Stimulated activated CD4-positive, alpha-beta T cell treated with anti-CD3 and anti-CD28 coated beads, TNF-alpha, amount 100 ng/mL, for 48 hours (primary cell): ENCODE data around the gene RINT1.
"Not testable (repeated sequence)": the region's sequence is repeated elsewhere in the genome, so short reads cannot be mapped to it uniquely, and the experiment has no call there.

Source experiments
- DNase-seq, 3 donors: peaks; one replicate each; pipeline ENCODE4 v3.0.0-alpha.2; 2020; ENCODE audit warnings: low read depth in 3 of 3

The RINT1 gene

GRCh38 chr7:105531792-105532671 is at the start of gene RINT1:
RINT1 (plus strand) TSS chr7:105532201; CDS start chr7:105532316, 115 bp downstream.
- peak; percentile 80 to 91 (median 86) for DNase-seq

- no peak for DNase-seq
Measured at GRCh38 chr7:105487579-105488571, 44.1 kb upstream of the RINT1 start.

- no peak for DNase-seq
Measured at GRCh38 chr7:105489409-105489808, 42.6 kb upstream of the RINT1 start.

GRCh38 chr7:105493196-105493922 is 38.6 kb upstream of the RINT1 start:
- no peak for DNase-seq

- DNase-seq: no peak
Measured at GRCh38 chr7:105493923-105494315, 38.1 kb upstream of the RINT1 start.

GRCh38 chr7:105496521-105496920 is 35.5 kb upstream of the RINT1 start:
- no peak for DNase-seq

- no peak for DNase-seq
Measured at GRCh38 chr7:105497016-105497415, 35.0 kb upstream of the RINT1 start.

GRCh38 chr7:105502173-105502572 is 29.8 kb upstream of the RINT1 start:
- DNase-seq: no peak

- no peak for DNase-seq
Measured at GRCh38 chr7:105512415-105512814, 19.6 kb upstream of the RINT1 start.

GRCh38 chr7:105512926-105513526 is 19.0 kb upstream of the RINT1 start:
- no peak for DNase-seq

GRCh38 chr7:105515610-105516009 is 16.4 kb upstream of the RINT1 start:
- DNase-seq: not testable (repeated sequence)

GRCh38 chr7:105519353-105519752 is 12.6 kb upstream of the RINT1 start:
- DNase-seq: no peak

- not testable (repeated sequence) for DNase-seq
Measured at GRCh38 chr7:105520620-105521019, 11.4 kb upstream of the RINT1 start.

- peak; percentile 12 to 45 (median 17) for DNase-seq
Measured at GRCh38 chr7:105521027-105521716, 10.8 kb upstream of the RINT1 start.

GRCh38 chr7:105521717-105522463 is 10.1 kb upstream of the RINT1 start, which contains the start of gene PUS7:
PUS7 (minus strand) TSS chr7:105522271; CDS start chr7:105508512, 13,759 bp downstream.
- DNase-seq: peak; percentile 74 to 79 (median 75)

- not testable (repeated sequence) for DNase-seq
Measured at GRCh38 chr7:105524423-105524822, 7.6 kb upstream of the RINT1 start.

GRCh38 chr7:105524840-105525239 is 7.2 kb upstream of the RINT1 start:
- no peak for DNase-seq

GRCh38 chr7:105527737-105528136 is 4.3 kb upstream of the RINT1 start:
- DNase-seq: not testable (repeated sequence)

GRCh38 chr7:105530126-105530525 is 1.9 kb upstream of the RINT1 start:
- no peak for DNase-seq

GRCh38 chr7:105530546-105530945 is 1.5 kb upstream of the RINT1 start:
- no peak for DNase-seq
